ENCODE measurements around the gene CPPED1. TPM values are rescaled to one million over a fixed set of nuclear protein-coding genes. Genes with fewer than 3 reads are reported as not detected.

The CPPED1 gene
- total and polyA plus RNA-seq, 10 of the 15 experiments (the other 5 are each of a cell fraction or from before 2014, with no cell fraction given): 7.1 to 39.0 (median 16.0) TPM

DNA sequence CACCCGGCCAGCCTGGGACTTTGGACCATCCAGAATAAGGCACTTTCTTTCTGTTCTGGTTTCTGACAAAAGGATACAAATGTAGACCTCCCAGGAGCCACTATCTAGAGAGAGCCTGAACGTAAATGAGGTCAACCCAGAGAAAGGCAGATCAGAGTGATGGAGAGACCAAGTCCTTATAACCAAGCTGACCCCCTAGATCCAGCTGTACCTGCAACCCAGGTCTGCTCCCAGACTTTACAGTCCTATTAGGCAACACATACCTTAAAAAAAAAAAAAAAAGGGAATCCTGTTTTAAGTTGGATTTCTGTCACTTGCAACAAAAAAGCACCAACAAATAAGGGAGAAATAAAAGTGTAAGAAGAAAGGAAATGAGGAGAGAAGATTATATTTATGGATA, 23.2 kb downstream of the CPPED1 start (continued):
- TF ChIP-seq, protein P1, sequence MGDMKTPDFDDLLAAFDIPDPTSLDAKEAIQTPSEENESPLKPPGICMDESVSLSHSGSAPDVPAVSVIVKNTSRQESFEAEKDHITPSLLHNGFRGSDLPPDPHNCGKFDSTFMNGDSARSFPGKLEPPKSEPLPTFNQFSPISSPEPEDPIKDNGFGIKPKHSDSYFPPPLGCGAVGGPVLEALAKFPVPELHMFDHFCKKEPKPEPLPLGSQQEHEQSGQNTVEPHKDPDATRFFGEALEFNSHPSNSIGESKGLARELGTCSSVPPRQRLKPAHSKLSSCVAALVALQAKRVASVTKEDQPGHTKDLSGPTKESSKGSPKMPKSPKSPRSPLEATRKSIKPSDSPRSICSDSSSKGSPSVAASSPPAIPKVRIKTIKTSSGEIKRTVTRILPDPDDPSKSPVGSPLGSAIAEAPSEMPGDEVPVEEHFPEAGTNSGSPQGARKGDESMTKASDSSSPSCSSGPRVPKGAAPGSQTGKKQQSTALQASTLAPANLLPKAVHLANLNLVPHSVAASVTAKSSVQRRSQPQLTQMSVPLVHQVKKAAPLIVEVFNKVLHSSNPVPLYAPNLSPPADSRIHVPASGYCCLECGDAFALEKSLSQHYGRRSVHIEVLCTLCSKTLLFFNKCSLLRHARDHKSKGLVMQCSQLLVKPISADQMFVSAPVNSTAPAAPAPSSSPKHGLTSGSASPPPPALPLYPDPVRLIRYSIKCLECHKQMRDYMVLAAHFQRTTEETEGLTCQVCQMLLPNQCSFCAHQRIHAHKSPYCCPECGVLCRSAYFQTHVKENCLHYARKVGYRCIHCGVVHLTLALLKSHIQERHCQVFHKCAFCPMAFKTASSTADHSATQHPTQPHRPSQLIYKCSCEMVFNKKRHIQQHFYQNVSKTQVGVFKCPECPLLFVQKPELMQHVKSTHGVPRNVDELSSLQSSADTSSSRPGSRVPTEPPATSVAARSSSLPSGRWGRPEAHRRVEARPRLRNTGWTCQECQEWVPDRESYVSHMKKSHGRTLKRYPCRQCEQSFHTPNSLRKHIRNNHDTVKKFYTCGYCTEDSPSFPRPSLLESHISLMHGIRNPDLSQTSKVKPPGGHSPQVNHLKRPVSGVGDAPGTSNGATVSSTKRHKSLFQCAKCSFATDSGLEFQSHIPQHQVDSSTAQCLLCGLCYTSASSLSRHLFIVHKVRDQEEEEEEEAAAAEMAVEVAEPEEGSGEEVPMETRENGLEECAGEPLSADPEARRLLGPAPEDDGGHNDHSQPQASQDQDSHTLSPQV (IDR thresholded peaks at IDR 0.05): no peak
- TF ChIP-seq TAF1 (IDR thresholded peaks at IDR 0.05; ENCODE audit: borderline replicate concordance, low read depth, low read length) (no peak), IKZF1 (conservative IDR thresholded peaks at IDR 0.05) (no peak)

DNA sequence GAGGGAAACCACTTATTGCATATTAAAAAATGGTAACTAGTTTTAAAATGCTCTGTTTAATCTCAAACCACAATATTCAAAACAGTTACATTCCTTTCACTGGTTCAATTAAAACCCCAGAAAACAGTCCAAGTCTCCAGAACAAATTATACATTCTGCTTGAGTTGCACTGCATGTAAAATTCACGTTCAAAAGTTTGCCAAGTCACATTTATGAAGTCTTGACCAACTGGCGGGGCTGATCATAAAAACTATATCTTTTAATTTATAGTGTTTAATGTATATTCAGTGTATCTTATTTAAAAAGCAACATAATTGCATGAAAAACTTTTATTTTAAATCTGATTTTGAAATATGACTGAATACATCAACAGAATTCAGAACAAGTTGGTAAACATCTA, 25.0 kb downstream of the CPPED1 start:
- BruUV-seq (replicated peaks): no TSS peak
- Histone ChIP-seq H3K79me2 (ENCODE audit: control insufficient read depth, insufficient read depth, low read length) (no peaks in the 10 kb centered on the region), H3K27me3 (replicated peaks in 1 of 2; ENCODE audit: control insufficient read depth in 2 of 2, insufficient read depth in 2 of 2, low read length in 1 of 2) (no peaks in the 10 kb centered on the region), H3K36me3 (ENCODE audit: control insufficient read depth in 2 of 2, insufficient read depth in 2 of 2, low read length in 1 of 2) (peaks cover 0 to 6% of the 10 kb centered on the region in 2 experiments; a peak in 2 of 4 replicates), H2AFZ (ENCODE audit: control insufficient read depth, low read depth, low read length) (no peak overlapping the region), H3K27ac (ENCODE audit: control insufficient read depth, insufficient read depth) (no peak overlapping the region), H3K4me3 (no peak overlapping the region), H3K9me3 (replicated peaks; ENCODE audit: control insufficient read depth, insufficient read depth, low read length) (no peaks in the 10 kb centered on the region; the same call in 2 of the 3 replicates), H4K20me1 (ENCODE audit: control insufficient read depth, insufficient read depth) (no peaks in the 10 kb centered on the region), H3K9ac (ENCODE audit: control insufficient read depth, insufficient read depth, low read length) (no peak overlapping the region), H3K4me1 (ENCODE audit: control insufficient read depth, insufficient read depth, low read length) (no peaks in the 10 kb centered on the region), H3K4me2 (ENCODE audit: control insufficient read depth, insufficient read depth) (no peak overlapping the region)
- FAIRE-seq (no peak), DNase-seq (ENCODE audit: low read depth, low spot score) (no peak), ATAC-seq (no peak)
- 89% methylated on average over 2 of the region's 2 CpGs for WGBS (ENCODE audit: insufficient coverage, insufficient replicate concordance, low lambda C conversion rate, missing lambda C conversion rate)
- RAD21 ChIA-PET (ENCODE audit: unreplicated experiment): no interaction called here
- in situ Hi-C loops (cut with MboI) (no loop called here), intact Hi-C loops (cut with micrococcal nuclease; ENCODE audit: unreplicated experiment) (no loop called here)
- POLR2A ChIA-PET: no interaction called here
- CTCF ChIA-PET: no interaction called here
- TF ChIP-seq IKZF2 (IDR thresholded peaks at IDR 0.05) (no peak), JUND (IDR thresholded peaks at IDR 0.05; ENCODE audit: low read depth, low read length) (no peak), NFXL1 (IDR thresholded peaks at IDR 0.05; ENCODE audit: borderline replicate concordance) (no peak), KAT2A (conservative IDR thresholded peaks at IDR 0.05; ENCODE audit: control insufficient read depth, low read depth, low read length) (no peak), EGR1 (IDR thresholded peaks at IDR 0.05; ENCODE audit: borderline replicate concordance in 1 of 2, low read depth in 2 of 2, low read length in 2 of 2) (no peak), IKZF1 (conservative IDR thresholded peaks at IDR 0.05) (no peak)
- TF ChIP-seq, protein P2, sequence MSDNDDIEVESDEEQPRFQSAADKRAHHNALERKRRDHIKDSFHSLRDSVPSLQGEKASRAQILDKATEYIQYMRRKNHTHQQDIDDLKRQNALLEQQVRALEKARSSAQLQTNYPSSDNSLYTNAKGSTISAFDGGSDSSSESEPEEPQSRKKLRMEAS (IDR thresholded peaks at IDR 0.05; ENCODE audit: low read depth, low read length): no peak
- SMC1A ChIA-PET (ENCODE audit: uncharacterized antibody, unreplicated experiment): no interaction called here
